Activated T-helper 1 cell treated with anti-CD3 and anti-CD28 coated beads, Interleukin-12 subunit alpha, Interleukin-12 subunit beta, Interleukin-2, Interleukin-4 antibody, amounts not matched to agents 30 ng/mL and 10 ng/mL and 1 ng/mL, durations not matched to agents 14 hours and 24 hours and 36 hours (primary cell): ENCODE measurements around the gene HOXC9. TPM values are rescaled to one million over a fixed set of nuclear protein-coding genes. Genes with fewer than 3 reads are reported as not detected.

Experiments used
- DNase-seq: peaks from one replicate; pipeline ENCODE4 v3.0.0; 2021; ENCODE audit warnings: low spot score
- H3K27ac Mint-ChIP-seq: one replicate; pipeline ENCODE4 v1.8.0; 2021; ENCODE audit warnings: mild to moderate bottlenecking, mixed read lengths
- H3K27me3 Mint-ChIP-seq: one replicate; pipeline ENCODE4 v1.8.0; 2022; ENCODE audit warnings: mild to moderate bottlenecking, moderate library complexity, mixed read lengths; ENCODE audit not compliant: insufficient read depth
- H3K36me3 Mint-ChIP-seq: one replicate; pipeline ENCODE4 v1.8.0; 2021; ENCODE audit warnings: low read depth, mixed read lengths
- H3K4me1 Mint-ChIP-seq: one replicate; pipeline ENCODE4 v1.8.0; 2021; ENCODE audit warnings: low read depth, mixed read lengths
- H3K4me3 Mint-ChIP-seq: one replicate; pipeline ENCODE4 v1.8.0; 2021; ENCODE audit warnings: mild to moderate bottlenecking, moderate library complexity, mixed read lengths
- H3K9me3 Mint-ChIP-seq: one replicate; pipeline ENCODE4 v1.8.0; 2021; ENCODE audit warnings: mixed read lengths
- intact Hi-C: fragments of 100-400 bp; cut with micrococcal nuclease; formaldehyde crosslinking; loops from one replicate; pipeline ENCODE4 v1.15.1; 2024
- total RNA-seq: library from RNA; stranded (reverse); gene quantifications from 2 replicates; pipeline ENCODE4 v1.2.3, GENCODE V29; 2022

The HOXC9 gene
- not detected in 2 replicates for total RNA-seq

DNA sequence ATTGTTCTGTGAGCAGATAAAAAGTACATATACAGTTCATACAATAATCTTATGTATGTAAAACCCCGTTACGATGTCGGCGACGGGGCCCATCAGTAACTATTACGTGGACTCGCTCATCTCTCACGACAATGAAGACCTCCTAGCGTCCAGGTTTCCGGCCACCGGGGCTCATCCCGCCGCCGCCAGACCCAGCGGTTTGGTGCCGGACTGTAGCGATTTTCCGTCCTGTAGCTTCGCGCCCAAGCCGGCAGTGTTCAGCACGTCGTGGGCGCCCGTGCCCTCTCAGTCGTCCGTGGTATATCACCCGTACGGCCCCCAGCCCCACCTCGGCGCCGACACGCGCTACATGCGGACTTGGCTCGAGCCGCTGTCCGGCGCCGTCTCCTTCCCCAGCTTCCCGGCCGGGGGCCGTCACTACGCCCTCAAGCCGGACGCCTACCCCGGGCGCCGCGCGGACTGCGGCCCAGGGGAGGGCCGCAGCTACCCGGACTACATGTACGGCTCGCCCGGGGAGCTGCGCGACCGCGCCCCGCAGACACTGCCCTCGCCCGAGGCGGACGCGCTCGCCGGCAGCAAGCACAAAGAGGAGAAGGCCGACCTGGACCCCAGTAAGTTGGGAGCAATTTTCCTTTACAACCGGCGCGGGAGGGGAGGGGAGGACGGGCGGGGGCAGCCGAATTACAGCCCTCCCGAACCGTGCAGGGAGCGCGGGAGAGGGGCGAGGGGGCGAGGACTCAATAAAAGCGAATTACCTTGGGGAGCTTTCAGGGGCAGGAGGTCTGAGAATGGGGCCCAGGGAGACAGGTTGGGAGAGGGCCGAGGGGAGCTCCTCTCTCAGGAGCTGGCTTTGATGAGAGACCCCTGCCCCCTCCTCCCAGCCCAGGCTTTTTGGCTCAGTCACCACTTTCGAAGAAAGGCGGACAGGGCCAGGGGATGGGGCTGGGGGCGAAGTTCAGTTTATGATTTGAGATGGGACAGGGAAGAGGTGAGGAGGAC lies at the start of gene HOXC9:
HOXC9 (plus strand) TSS at position 46 of the 999 bp plus-strand sequence; CDS start at position 74, 28 bp downstream.
- intact Hi-C loops, result no loop called here
- H3K9me3 Mint-ChIP-seq, result no peaks in the 10 kb centered on the region
- H3K27ac Mint-ChIP-seq, result peak within 1 kb of the TSS; percentile 65
- H3K36me3 Mint-ChIP-seq, result peaks cover 4% of the 10 kb centered on the region
- H3K4me1 Mint-ChIP-seq, result peaks cover 20% of the 10 kb centered on the region
- DNase-seq, result no peak
- H3K27me3 Mint-ChIP-seq, result peaks cover 92% of the 10 kb centered on the region
- peak within 1 kb of the TSS; percentile 15 for H3K4me3 Mint-ChIP-seq

- intact Hi-C loops, result loop anchor here (5.0 kb wide), 1 partner anchor 102 kb away; the partner anchor contains the start of gene HOXC4
- no peak for DNase-seq
- H3K27me3 Mint-ChIP-seq, result peaks cover 88% of the 10 kb centered on the region
- no peaks in the 10 kb centered on the region for H3K9me3 Mint-ChIP-seq
- no peaks in the 10 kb centered on the region for H3K4me1 Mint-ChIP-seq
- H3K4me3 Mint-ChIP-seq, result no peak overlapping the region
- no peaks in the 10 kb centered on the region for H3K36me3 Mint-ChIP-seq
- H3K27ac Mint-ChIP-seq, result peak overlapping the region; percentile 29
Measured at GRCh38 chr12:53950437-53950773, 49.6 kb upstream of the HOXC9 start.

DNA sequence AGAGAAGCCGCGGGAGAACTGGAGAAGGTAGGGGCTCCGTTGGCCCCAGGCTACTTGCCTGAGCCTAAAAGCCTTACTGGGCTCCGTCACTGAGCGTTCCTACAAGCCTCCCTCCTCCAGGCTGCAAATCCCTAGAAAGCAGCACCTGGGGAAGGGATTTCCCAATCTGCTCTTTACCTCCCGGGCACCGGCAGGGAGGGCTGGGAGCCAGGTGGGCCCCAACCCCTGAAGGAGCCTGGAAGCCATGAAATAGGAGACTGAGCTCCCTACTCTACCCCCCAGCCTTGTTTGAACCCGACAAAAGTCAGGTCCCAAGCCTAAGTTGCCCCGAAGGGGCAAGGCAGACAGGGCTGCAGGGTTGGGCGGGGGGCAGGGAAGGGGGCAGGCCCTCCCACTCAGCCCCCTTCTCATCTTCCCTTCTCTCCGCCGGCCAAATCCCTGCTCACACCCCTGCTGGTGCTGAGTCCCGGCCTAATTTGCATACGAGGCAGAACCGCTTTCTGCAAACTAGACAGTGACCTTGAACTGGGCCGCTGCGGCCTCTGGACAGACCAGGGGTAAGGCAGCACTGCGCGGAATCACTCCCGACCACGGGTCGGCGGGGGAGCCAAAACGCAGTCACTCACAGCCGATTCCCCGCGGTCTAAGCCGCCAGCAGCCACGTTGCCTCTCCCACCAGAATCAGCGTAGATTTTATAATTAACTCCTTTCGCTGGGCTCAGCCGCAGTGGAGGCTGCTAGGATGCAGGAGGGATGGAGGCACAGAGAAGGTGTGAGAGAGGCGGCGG lies 49.0 kb upstream of the HOXC9 start:
- Mint-ChIP-seq H3K36me3 (no peaks in the 10 kb centered on the region), H3K4me1 (no peaks in the 10 kb centered on the region), H3K4me3 (no peak overlapping the region), H3K9me3 (no peaks in the 10 kb centered on the region), H3K27ac (peak overlapping the region; percentile 52), H3K27me3 (peaks cover 88% of the 10 kb centered on the region)
- no peak for DNase-seq
- intact Hi-C loops, result loop anchor here (5.0 kb wide), 1 partner anchor 101 kb away; the partner anchor contains the start of gene HOXC4

GRCh38 chr12:53951577-53952334 lies 48.2 kb upstream of the HOXC9 start:
- no peaks in the 10 kb centered on the region for H3K36me3 Mint-ChIP-seq
- intact Hi-C loops, result loop anchor here (2.0 to 5.0 kb wide), 2 partner anchors 15 to 101 kb away; partner anchors contain the start of gene HOXC4
- no peaks in the 10 kb centered on the region for H3K9me3 Mint-ChIP-seq
- H3K4me1 Mint-ChIP-seq, result no peaks in the 10 kb centered on the region
- peaks cover 88% of the 10 kb centered on the region for H3K27me3 Mint-ChIP-seq
- H3K27ac Mint-ChIP-seq, result peak overlapping the region; percentile 52
- H3K4me3 Mint-ChIP-seq, result no peak overlapping the region
- no peak for DNase-seq

DNA sequence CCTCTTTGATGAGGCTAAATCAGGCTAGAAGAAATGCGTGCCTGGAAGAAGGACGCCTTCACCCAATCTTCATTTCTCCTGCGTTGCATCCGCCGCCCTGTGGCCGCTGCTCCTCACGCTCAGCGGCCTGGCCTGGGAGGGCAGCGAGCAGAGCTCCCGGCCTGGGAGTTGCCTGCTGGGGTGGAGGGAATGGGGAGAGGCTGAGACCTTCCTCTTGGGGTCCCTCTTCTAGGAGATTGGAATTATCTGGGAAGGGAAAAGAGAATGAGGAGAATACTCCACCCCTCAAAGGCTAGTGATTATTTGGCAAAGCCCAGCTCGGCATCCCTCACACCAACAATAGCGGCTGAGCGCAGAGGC lies 47.6 kb upstream of the HOXC9 start:
- DNase-seq, result no peak
- Mint-ChIP-seq H3K36me3 (no peaks in the 10 kb centered on the region), H3K27ac (no peak overlapping the region), H3K9me3 (no peaks in the 10 kb centered on the region), H3K27me3 (peaks cover 89% of the 10 kb centered on the region), H3K4me3 (no peak overlapping the region), H3K4me1 (no peaks in the 10 kb centered on the region)
- intact Hi-C loops, result loop anchor here (2.0 to 5.0 kb wide), 2 partner anchors 16 to 100 kb away; partner anchors contain the start of gene HOXC4

GRCh38 chr12:53952871-53953734 lies 46.9 kb upstream of the HOXC9 start:
- peak overlapping the region; percentile 44 for H3K27ac Mint-ChIP-seq
- H3K36me3 Mint-ChIP-seq, result no peaks in the 10 kb centered on the region
- no peaks in the 10 kb centered on the region for H3K9me3 Mint-ChIP-seq
- no peaks in the 10 kb centered on the region for H3K4me1 Mint-ChIP-seq
- DNase-seq, result no peak
- H3K4me3 Mint-ChIP-seq, result no peak overlapping the region
- intact Hi-C loops, result loop anchor here (2.0 to 5.0 kb wide), 2 partner anchors 16 to 99 kb away; partner anchors contain the start of gene HOXC4
- peaks cover 88% of the 10 kb centered on the region for H3K27me3 Mint-ChIP-seq

- no peaks in the 10 kb centered on the region for H3K9me3 Mint-ChIP-seq
- no peaks in the 10 kb centered on the region for H3K36me3 Mint-ChIP-seq
- H3K4me3 Mint-ChIP-seq, result no peak overlapping the region
- DNase-seq, result no peak
- intact Hi-C loops, result loop anchor here (2.0 to 5.0 kb wide), 2 partner anchors 17 to 98 kb away; partner anchors contain the start of gene HOXC4
- H3K27ac Mint-ChIP-seq, result peak overlapping the region; percentile 48
- H3K27me3 Mint-ChIP-seq, result peaks cover 87% of the 10 kb centered on the region
- H3K4me1 Mint-ChIP-seq, result no peaks in the 10 kb centered on the region
Measured at GRCh38 chr12:53953831-53954693, 45.9 kb upstream of the HOXC9 start.

DNA sequence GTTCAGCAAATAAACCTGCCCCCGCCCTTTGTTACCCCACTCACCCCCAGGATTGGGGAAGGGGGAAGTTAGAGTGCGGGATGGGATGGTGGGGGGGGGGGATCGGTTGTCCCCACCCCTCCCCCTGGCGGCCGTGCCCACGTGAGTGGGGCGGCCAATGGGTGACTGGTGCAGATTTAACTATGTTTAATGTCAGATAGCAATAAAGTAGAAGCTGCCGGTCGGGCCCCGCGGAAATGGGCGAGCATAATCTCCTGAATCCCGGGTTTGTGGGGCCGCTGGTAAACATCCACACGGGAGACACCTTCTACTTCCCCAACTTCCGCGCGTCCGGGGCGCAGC lies 45.3 kb upstream of the HOXC9 start, which contains the start of gene HOXC12:
HOXC12 (plus strand) TSS at position 210 of the 342 bp plus-strand sequence; CDS start at position 237, 27 bp downstream.
- Mint-ChIP-seq H3K9me3 (no peaks in the 10 kb centered on the region), H3K27me3 (peaks cover 87% of the 10 kb centered on the region), H3K36me3 (no peaks in the 10 kb centered on the region), H3K27ac (peak within 1 kb of the TSS; percentile 48), H3K4me3 (no peak within 1 kb of the TSS), H3K4me1 (no peaks in the 10 kb centered on the region)
- intact Hi-C loops, result loop anchor here (5.0 kb wide), 1 partner anchor 98 kb away; the partner anchor contains the start of gene HOXC4
- DNase-seq, result no peak

- intact Hi-C loops, result no loop called here
- no peak overlapping the region for H3K27ac Mint-ChIP-seq
- H3K9me3 Mint-ChIP-seq, result no peaks in the 10 kb centered on the region
- H3K27me3 Mint-ChIP-seq, result peaks cover 87% of the 10 kb centered on the region
- H3K4me1 Mint-ChIP-seq, result no peaks in the 10 kb centered on the region
- no peak overlapping the region for H3K4me3 Mint-ChIP-seq
- DNase-seq, result no peak
- no peaks in the 10 kb centered on the region for H3K36me3 Mint-ChIP-seq
Measured at GRCh38 chr12:53955036-53955775, 44.8 kb upstream of the HOXC9 start.

GRCh38 chr12:53955776-53956250 lies 44.1 kb upstream of the HOXC9 start:
- intact Hi-C loops, result loop anchor here (2.0 kb wide), 1 partner anchor 17 kb away; the partner anchor contains the start of gene HOXC11
- H3K27me3 Mint-ChIP-seq, result peaks cover 88% of the 10 kb centered on the region
- no peaks in the 10 kb centered on the region for H3K36me3 Mint-ChIP-seq
- peak overlapping the region; percentile 46 for H3K27ac Mint-ChIP-seq
- H3K4me1 Mint-ChIP-seq, result no peaks in the 10 kb centered on the region
- no peak for DNase-seq
- H3K4me3 Mint-ChIP-seq, result no peak overlapping the region
- H3K9me3 Mint-ChIP-seq, result no peaks in the 10 kb centered on the region
